LNCaP clone FGC (cell line): Measurements from ENCODE around the gene GABBR1.

ENCODE experiments used
- DNase-seq: peaks from one replicate; pipeline ENCODE4 v3.0.0-alpha.2; 2011; ENCODE audit warnings: low read depth
- H3K4me3 ChIP-seq: 2 replicates; pipeline ENCODE4 v1.5.1; 2011; ENCODE audit warnings: mild to moderate bottlenecking, low read depth, low read length, control low read depth
- CTCF ChIP-seq: IDR thresholded peaks from 2 replicates; pipeline ENCODE4 v1.5.1; 2012; ENCODE audit warnings: mild to moderate bottlenecking; ENCODE audit not compliant: control insufficient read depth, insufficient read depth; ENCODE audit errors: extremely low read depth

The GABBR1 gene

GRCh38 chr6:29629571-29629970, 3.4 kb downstream of the GABBR1 start:
- TF ChIP-seq CTCF, result no peak
- no peak overlapping the region for H3K4me3 ChIP-seq
- no peak for DNase-seq

- no peak for DNase-seq
- peak overlapping the region; percentile 58 for H3K4me3 ChIP-seq
- peak; percentile 85 for TF ChIP-seq CTCF
These were observed 4.3 kb downstream of the GABBR1 start for GRCh38 chr6:29628419-29629281.

GRCh38 chr6:29627755-29628418, 5.1 kb downstream of the GABBR1 start:
- DNase-seq, result no peak
- peak overlapping the region; percentile 58 for H3K4me3 ChIP-seq
- no peak for TF ChIP-seq CTCF

GRCh38 chr6:29626948-29627754, 5.8 kb downstream of the GABBR1 start:
- no peak for DNase-seq
- no peak for TF ChIP-seq CTCF
- no peak overlapping the region for H3K4me3 ChIP-seq

GRCh38 chr6:29625337-29625930, 7.5 kb downstream of the GABBR1 start:
- H3K4me3 ChIP-seq, result no peak overlapping the region
- no peak for DNase-seq
- no peak for TF ChIP-seq CTCF

- no peak overlapping the region for H3K4me3 ChIP-seq
- TF ChIP-seq CTCF, result no peak
- no peak for DNase-seq
These were observed 8.4 kb downstream of the GABBR1 start for GRCh38 chr6:29624520-29624961.
